Endothelial cell of umbilical vein (primary cell): Measurements from ENCODE around the gene PPP1R9B. TPM values are rescaled to one million over a fixed set of nuclear protein-coding genes. Genes with fewer than 3 reads are reported as not detected.

Experiments
- BruUV-seq: library from RNA; stranded (reverse); fragments of 400-500 nt; replicated peaks from 2 replicates; lab custom pipeline; 2021; lab: Mats Ljungman, UMichigan
- CTCF ChIA-PET: fragments of 300-600, 350-600 bp; sonication (Branson Sonifier 250); formaldehyde crosslinking; loops from one replicate; lab custom pipeline; 2021; ENCODE audit warnings: antibody characterized with exemption, inconsistent platforms; lab: Charles Lee
- POLR2A ChIA-PET: fragments of 300-600, 350-600 bp; sonication (Branson Sonifier 250); formaldehyde crosslinking; loops from one replicate; lab custom pipeline; 2021; ENCODE audit warnings: antibody characterized with exemption, inconsistent platforms; lab: Charles Lee
- DNase-seq: peaks from one replicate; pipeline ENCODE4 v3.0.0-alpha.2; 2011; ENCODE audit warnings: low read depth, low spot score
- FAIRE-seq: peaks from 2 replicates; lab custom pipeline; 2011; peaks lifted over from hg19 to GRCh38; lab: Jason Lieb, UNC
- H2AFZ ChIP-seq: 2 replicates; pipeline ENCODE4 v1.6.0; 2012; ENCODE audit warnings: low read depth, low read length, control low read depth, inconsistent platforms
- H3K27ac ChIP-seq: 2 replicates; pipeline ENCODE4 v1.5.1; 2011; ENCODE audit warnings: low read depth, mild to moderate bottlenecking, control low read depth, low read length, moderate library complexity; ENCODE audit not compliant: insufficient read depth
- H3K27me3 ChIP-seq, 2 experiments: 2 replicates each; pipeline versions ENCODE4 v1.6.0 to v1.6.1; 2011; ENCODE audit warnings: low read length in 2 of 2, mixed read lengths in 1 of 2; ENCODE audit not compliant: control insufficient read depth in 2 of 2, insufficient read depth in 2 of 2
- H3K36me3 ChIP-seq, 2 experiments: 2 replicates in 1 of 2; 3 replicates in 1 of 2; pipeline ENCODE4 v1.5.1; 2011; ENCODE audit warnings: low read length in 2 of 2, mild to moderate bottlenecking in 1 of 2, moderate library complexity in 1 of 2; ENCODE audit not compliant: control insufficient read depth in 2 of 2, insufficient read depth in 2 of 2; ENCODE audit errors: extremely low read depth in 1 of 2
- H3K4me1 ChIP-seq: 3 replicates; pipeline ENCODE4 v1.5.1; 2011; ENCODE audit warnings: mild to moderate bottlenecking, low read length; ENCODE audit not compliant: control insufficient read depth, insufficient read depth; ENCODE audit errors: extremely low read depth
- H3K4me2 ChIP-seq: 2 replicates; pipeline ENCODE4 v1.6.1; 2011; ENCODE audit warnings: low read length, control low read depth, mixed read lengths; ENCODE audit not compliant: insufficient read depth
- H3K4me3 ChIP-seq, 3 experiments: fragments of 200-600 bp in 1 of 3; sonication (generic), shearing (Covaris generic) in 1 of 3; replicated peaks in 1 of 3; 2 replicates each; pipeline ENCODE4 v1.5.1; 2011 to 2016; ENCODE audit warnings: control low read depth in 3 of 3, low read length in 3 of 3, mild to moderate bottlenecking in 2 of 3, inconsistent platforms in 1 of 3, low read depth in 1 of 3, moderate library complexity in 1 of 3; ENCODE audit not compliant: insufficient read depth in 1 of 3
- H3K79me2 ChIP-seq: 2 replicates; pipeline ENCODE4 v1.6.0; 2012; ENCODE audit warnings: low read length, inconsistent platforms; ENCODE audit not compliant: control insufficient read depth, insufficient read depth
- H3K9ac ChIP-seq: replicated peaks from 2 replicates; pipeline ENCODE3; 2011; ENCODE audit warnings: low read length, control low read depth; ENCODE audit not compliant: insufficient read depth; ENCODE audit errors: extremely low read depth
- H3K9me1 ChIP-seq: replicated peaks from 3 replicates; pipeline ENCODE4 v1.6.0; 2011; ENCODE audit warnings: mild to moderate bottlenecking, low read length; ENCODE audit not compliant: control insufficient read depth, insufficient read depth; ENCODE audit errors: extremely low read depth
- H3K9me3 ChIP-seq: replicated peaks from 2 replicates; pipeline ENCODE4 v1.5.1; 2012; ENCODE audit warnings: low read length, inconsistent platforms; ENCODE audit not compliant: control insufficient read depth, insufficient read depth
- H4K20me1 ChIP-seq: replicated peaks from 2 replicates; pipeline ENCODE3; 2011; ENCODE audit warnings: mild to moderate bottlenecking, low read length; ENCODE audit not compliant: control insufficient read depth, insufficient read depth; ENCODE audit errors: extremely low read depth
- EZH2 ChIP-seq: IDR thresholded peaks from 2 replicates; pipeline ENCODE4 v1.6.1; 2012; ENCODE audit warnings: borderline replicate concordance, low read depth, mild to moderate bottlenecking, moderate library complexity, low read length, inconsistent platforms; ENCODE audit not compliant: severe bottlenecking
- FOS ChIP-seq: IDR thresholded peaks from 2 replicates; pipeline ENCODE4 v1.6.1; 2011; ENCODE audit warnings: mild to moderate bottlenecking, low read length, moderate library complexity, borderline replicate concordance; ENCODE audit not compliant: insufficient read depth
- GATA2 ChIP-seq: IDR thresholded peaks from 2 replicates; pipeline ENCODE4 v1.7.0; 2011; ENCODE audit warnings: low read depth, mild to moderate bottlenecking, moderate library complexity, mixed read lengths, low read length; ENCODE audit not compliant: insufficient read length, insufficient read depth
- JUN ChIP-seq: IDR thresholded peaks from 2 replicates; pipeline ENCODE4 v1.6.1; 2011; ENCODE audit warnings: borderline replicate concordance, low read depth; ENCODE audit not compliant: insufficient read length, insufficient read depth
- MYC ChIP-seq: IDR thresholded peaks from one replicate; pipeline ENCODE4 v1.6.1; 2011; ENCODE audit warnings: mild to moderate bottlenecking, low read depth, low read length
- POLR2A ChIP-seq: IDR thresholded peaks from 2 replicates; pipeline ENCODE4 v1.6.1; 2012; ENCODE audit warnings: low read depth, mild to moderate bottlenecking, control low read depth, low read length
- POLR2AphosphoS5 ChIP-seq: IDR thresholded peaks from 2 replicates; pipeline ENCODE4 v1.6.1; 2012; ENCODE audit warnings: low read depth, mild to moderate bottlenecking, control low read depth, low read length, moderate library complexity; ENCODE audit not compliant: insufficient read depth
- dilution Hi-C: fragments of 300-500 bp; cut with MboI; formaldehyde crosslinking; loops from one replicate; pipeline ENCODE4 v1.15.0; 2019; ENCODE audit warnings: low sequenced_read_pairs; ENCODE audit not compliant: extremely low pct_ligation_motif_present
- intact Hi-C: fragments of 100-400 bp; cut with micrococcal nuclease; formaldehyde crosslinking; loops from one replicate; pipeline ENCODE4 v1.10.0; 2022
- polyA plus RNA-seq, 4 experiments: library from polyadenylated mRNA; depleted of rRNA in 3 of 4; stranded (reverse) in 3 of 4; unstranded in 1 of 4; fragments of >200 nt; gene quantifications; 2 replicates each; pipeline versions ENCODE4 v1.2.1 to v1.2.3, GENCODE V29; 2011 to 2012; ENCODE audit warnings: missing spikeins in 1 of 4
- total RNA-seq: library from RNA; stranded (reverse); gene quantifications from 2 replicates; pipeline ENCODE4 v1.2.3, GENCODE V29; 2021
- TF ChIP-seq, protein P1 (sequence below): IDR thresholded peaks from 2 replicates; pipeline ENCODE4 v1.6.1; 2011; ENCODE audit not compliant: insufficient read depth, insufficient read length
- TF ChIP-seq, protein P2 (sequence below), 2 donors: IDR thresholded peaks; 1 replicate in 1 of 2; 2 replicates in 1 of 2; pipeline ENCODE4 v1.5.1; 2011; ENCODE audit warnings: low read length in 2 of 2, mild to moderate bottlenecking in 2 of 2, moderate library complexity in 2 of 2, control low read depth in 1 of 2, inconsistent platforms in 1 of 2, low read depth in 1 of 2; ENCODE audit not compliant: insufficient read depth in 1 of 2; ENCODE audit errors: extremely low read depth in 1 of 2

PPP1R9B gene
- total and polyA plus RNA-seq, 2 donors (not counting 3 experiments of a cell fraction or from before 2014, with no cell fraction given): 20.1 to 60.2 TPM

DNA sequence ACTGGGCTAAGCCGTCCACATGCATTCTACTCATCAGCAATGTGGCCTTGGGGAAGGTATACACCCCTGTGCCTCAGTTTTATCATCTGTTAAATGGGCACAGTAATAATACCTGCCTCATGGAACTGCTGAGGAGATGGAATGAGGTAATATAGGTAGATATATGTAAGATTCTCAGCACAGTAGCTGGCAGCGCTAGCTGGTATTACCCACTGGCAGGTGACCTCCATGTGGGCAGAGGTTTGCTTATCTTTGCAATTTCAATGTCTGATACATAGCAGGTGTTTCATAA, 14.2 kb upstream of the PPP1R9B start:
- BruUV-seq: no TSS peak
- Histone ChIP-seq H3K9ac (no peak overlapping the region), H4K20me1 (no peaks in the 10 kb centered on the region), H3K27ac (no peak overlapping the region), H3K9me3 (no peaks in the 10 kb centered on the region), H3K36me3 (no peaks in the 10 kb centered on the region), H2AFZ (no peak overlapping the region), H3K27me3 (peaks cover 0 to 2% of the 10 kb centered on the region in 2 experiments), H3K79me2 (no peaks in the 10 kb centered on the region), H3K4me3 (no peak overlapping the region), H3K9me1 (no peaks in the 10 kb centered on the region), H3K4me1 (peaks cover 6% of the 10 kb centered on the region), H3K4me2 (no peak overlapping the region)
- DNase-seq (no peak), FAIRE-seq (no peak)
- TF ChIP-seq, protein P1, sequence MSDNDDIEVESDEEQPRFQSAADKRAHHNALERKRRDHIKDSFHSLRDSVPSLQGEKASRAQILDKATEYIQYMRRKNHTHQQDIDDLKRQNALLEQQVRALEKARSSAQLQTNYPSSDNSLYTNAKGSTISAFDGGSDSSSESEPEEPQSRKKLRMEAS: no peak
- TF ChIP-seq, protein P2, sequence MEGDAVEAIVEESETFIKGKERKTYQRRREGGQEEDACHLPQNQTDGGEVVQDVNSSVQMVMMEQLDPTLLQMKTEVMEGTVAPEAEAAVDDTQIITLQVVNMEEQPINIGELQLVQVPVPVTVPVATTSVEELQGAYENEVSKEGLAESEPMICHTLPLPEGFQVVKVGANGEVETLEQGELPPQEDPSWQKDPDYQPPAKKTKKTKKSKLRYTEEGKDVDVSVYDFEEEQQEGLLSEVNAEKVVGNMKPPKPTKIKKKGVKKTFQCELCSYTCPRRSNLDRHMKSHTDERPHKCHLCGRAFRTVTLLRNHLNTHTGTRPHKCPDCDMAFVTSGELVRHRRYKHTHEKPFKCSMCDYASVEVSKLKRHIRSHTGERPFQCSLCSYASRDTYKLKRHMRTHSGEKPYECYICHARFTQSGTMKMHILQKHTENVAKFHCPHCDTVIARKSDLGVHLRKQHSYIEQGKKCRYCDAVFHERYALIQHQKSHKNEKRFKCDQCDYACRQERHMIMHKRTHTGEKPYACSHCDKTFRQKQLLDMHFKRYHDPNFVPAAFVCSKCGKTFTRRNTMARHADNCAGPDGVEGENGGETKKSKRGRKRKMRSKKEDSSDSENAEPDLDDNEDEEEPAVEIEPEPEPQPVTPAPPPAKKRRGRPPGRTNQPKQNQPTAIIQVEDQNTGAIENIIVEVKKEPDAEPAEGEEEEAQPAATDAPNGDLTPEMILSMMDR (IDR thresholded peaks at IDR 0.05; ENCODE audit: extremely low read depth in 1 of 2, insufficient read depth in 1 of 2, low read depth in 1 of 2, low read length in 2 of 2): no peak
- TF ChIP-seq EZH2 (no peak), FOS (no peak), MYC (no peak), POLR2A (no peak), GATA2 (no peak), JUN (no peak), POLR2AphosphoS5 (no peak)
- ChIA-PET POLR2A (interaction anchor here (0.5 kb wide), 1 partner anchor 890 kb away, joined by 10 read pairs; no protein-coding TSS in a partner anchor), CTCF (interaction anchor here (0.6 to 3.6 kb wide), 4 partner anchors 8 to 36 kb away, joined by 3 to 15 read pairs (median 4); no protein-coding TSS in a partner anchor)
- dilution Hi-C loops (no loop called here), intact Hi-C loops (no loop called here)
